ENCODE data around the gene TXNL4A.
"Not testable (repeated sequence)": the region's sequence is repeated elsewhere in the genome, so short reads cannot be mapped to it uniquely, and the experiment has no call there.

Gene TXNL4A

GRCh38 chr18:79963658-79964329 is 24.6 kb downstream of the TXNL4A start:
- DNase-seq: no peak

- DNase-seq: peak; percentile 42
These were observed 25.3 kb downstream of the TXNL4A start for GRCh38 chr18:79962835-79963657.

- no peak for DNase-seq
These were observed 26.1 kb downstream of the TXNL4A start for GRCh38 chr18:79962311-79962710.

- no peak for DNase-seq
These were observed 26.7 kb downstream of the TXNL4A start for GRCh38 chr18:79961527-79962291.

GRCh38 chr18:79960921-79961526 is 27.3 kb downstream of the TXNL4A start:
- no peak for DNase-seq

GRCh38 chr18:79960161-79960801 is 28.1 kb downstream of the TXNL4A start:
- not testable (repeated sequence) for DNase-seq

GRCh38 chr18:79958981-79959380 is 29.4 kb downstream of the TXNL4A start:
- no peak for DNase-seq

- no peak for DNase-seq
These were observed 32.1 kb downstream of the TXNL4A start for GRCh38 chr18:79956276-79956675.

GRCh38 chr18:79955302-79956075 is 32.9 kb downstream of the TXNL4A start:
- no peak for DNase-seq

GRCh38 chr18:79954791-79955190 is 33.6 kb downstream of the TXNL4A start:
- DNase-seq: no peak

GRCh38 chr18:79953971-79954651 is 34.3 kb downstream of the TXNL4A start:
- no peak for DNase-seq

GRCh38 chr18:79952996-79953559 is 35.3 kb downstream of the TXNL4A start:
- no peak for DNase-seq

- DNase-seq: no peak
These were observed 35.8 kb downstream of the TXNL4A start for GRCh38 chr18:79952456-79952995.

GRCh38 chr18:79951545-79952455 is 36.6 kb downstream of the TXNL4A start, which contains the start of gene SLC66A2:
SLC66A2 (minus strand) TSS chr18:79951653; CDS start chr18:79950926, 727 bp downstream.
- DNase-seq: peak; percentile 91

- DNase-seq: no peak
These were observed 37.6 kb downstream of the TXNL4A start for GRCh38 chr18:79950515-79951341.

- no peak for DNase-seq
These were observed 38.5 kb downstream of the TXNL4A start for GRCh38 chr18:79949697-79950487.

- no peak for DNase-seq
These were observed 39.5 kb downstream of the TXNL4A start for GRCh38 chr18:79948719-79949411.
